Smooth muscle cell (in vitro differentiated cells): ENCODE data around the gene DNAI2. TPM values are rescaled to one million over a fixed set of nuclear protein-coding genes. Genes with fewer than 3 reads are reported as not detected.

ENCODE experiments used
- DNase-seq: peaks from one replicate; lab custom pipeline; 2025; ENCODE audit not compliant: unreplicated experiment; lab: John Stamatoyannopoulos, UW
- H2AFZ ChIP-seq: fragments of 200-600 bp; sonication (generic); 2 replicates; pipeline ENCODE4 v1.6.0; 2016; ENCODE audit warnings: antibody characterized with exemption, low read depth, mild to moderate bottlenecking
- H3F3A ChIP-seq: fragments of 200-600 bp; sonication (generic); 2 replicates; pipeline ENCODE4 v1.6.0; 2017; ENCODE audit warnings: antibody characterized with exemption, low read depth
- H3K27ac ChIP-seq: fragments of 200-600 bp; sonication (generic); 2 replicates; pipeline ENCODE4 v1.5.1; 2016; ENCODE audit warnings: low read depth, mild to moderate bottlenecking
- H3K27me3 ChIP-seq: fragments of 200-600 bp; sonication (generic); 2 replicates; pipeline ENCODE4 v1.6.1; 2016; ENCODE audit warnings: low read depth, mild to moderate bottlenecking
- H3K36me3 ChIP-seq: fragments of 200-600 bp; sonication (generic); 2 replicates; pipeline ENCODE4 v1.5.1; 2016; ENCODE audit warnings: low read depth
- H3K4me1 ChIP-seq: fragments of 200-600 bp; sonication (generic); 2 replicates; pipeline ENCODE4 v1.5.1; 2016; ENCODE audit warnings: low read depth
- H3K4me2 ChIP-seq: fragments of 200-600 bp; sonication (generic); 2 replicates; pipeline ENCODE4 v1.6.0; 2016; ENCODE audit warnings: mild to moderate bottlenecking
- H3K4me3 ChIP-seq: fragments of 200-600 bp; sonication (generic); 2 replicates; pipeline ENCODE4 v1.5.1; 2016; ENCODE audit warnings: mild to moderate bottlenecking
- H3K79me2 ChIP-seq: fragments of 200-600 bp; sonication (generic); 2 replicates; pipeline ENCODE4 v1.6.0; 2016; ENCODE audit warnings: low read depth, mild to moderate bottlenecking
- H3K9ac ChIP-seq: fragments of 200-600 bp; sonication (generic); 2 replicates; pipeline ENCODE4 v1.6.0; 2016; ENCODE audit warnings: low read depth
- H3K9me3 ChIP-seq: fragments of 200-600 bp; sonication (generic); replicated peaks from 2 replicates; pipeline ENCODE4 v1.5.1; 2016; ENCODE audit warnings: low read depth
- H4K20me1 ChIP-seq: fragments of 200-600 bp; sonication (generic); 2 replicates; pipeline ENCODE4 v1.6.0; 2016; ENCODE audit warnings: low read depth
- WGBS: methylation state at CpG from one replicate; pipeline ENCODE4 v1.1.7; 2016; ENCODE audit warnings: low lambda C conversion rate; 5-methylcytosine and 5-hydroxymethylcytosine counted together
- polyA plus RNA-seq: library from polyadenylated mRNA; unstranded; fragments of >200 nt; fragmentation: Nextera tagmentation; extraction: Ambion mirVana; gene quantifications from 2 replicates; pipeline ENCODE4 v1.2.1, GENCODE V29; 2016
- total RNA-seq: library from RNA; depleted of rRNA; stranded (reverse); fragments of >200 nt; gene quantifications from 2 replicates; pipeline ENCODE4 v1.2.3, GENCODE V29; 2014
- TF ChIP-seq, protein P1 (sequence below): fragments of 200-600 bp; sonication (generic); IDR thresholded peaks from 2 replicates; pipeline ENCODE4 v1.5.1; 2017; ENCODE audit warnings: borderline replicate concordance, mild to moderate bottlenecking, antibody characterized with exemption; ENCODE audit not compliant: insufficient read depth, poor library complexity, severe bottlenecking

The DNAI2 gene
- total and polyA plus RNA-seq, 2 experiments from 2014 or later: not detected

DNA sequence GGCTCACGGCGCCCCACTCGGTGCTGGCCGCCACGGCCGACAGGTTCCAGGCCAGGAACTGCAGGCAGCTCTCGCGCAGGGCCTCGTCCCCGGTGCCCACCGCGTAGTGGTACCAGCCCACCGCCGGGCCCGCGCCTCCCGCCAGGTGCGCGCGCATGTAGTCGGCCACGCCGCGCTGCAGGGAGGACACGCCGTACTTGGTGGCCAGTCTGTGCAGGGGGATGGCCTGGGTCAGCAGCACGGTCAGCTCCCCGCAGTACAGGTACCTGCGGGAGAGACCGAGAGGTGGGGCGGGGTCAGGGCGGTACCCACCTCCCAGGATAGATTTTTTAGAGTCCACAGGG, 83.4 kb downstream of the DNAI2 start:
- no peak for DNase-seq
- no peak overlapping the region for H3K9ac ChIP-seq
- no peaks in the 10 kb centered on the region for H4K20me1 ChIP-seq
- no peak overlapping the region for H3K4me2 ChIP-seq
- TF ChIP-seq, protein P1, sequence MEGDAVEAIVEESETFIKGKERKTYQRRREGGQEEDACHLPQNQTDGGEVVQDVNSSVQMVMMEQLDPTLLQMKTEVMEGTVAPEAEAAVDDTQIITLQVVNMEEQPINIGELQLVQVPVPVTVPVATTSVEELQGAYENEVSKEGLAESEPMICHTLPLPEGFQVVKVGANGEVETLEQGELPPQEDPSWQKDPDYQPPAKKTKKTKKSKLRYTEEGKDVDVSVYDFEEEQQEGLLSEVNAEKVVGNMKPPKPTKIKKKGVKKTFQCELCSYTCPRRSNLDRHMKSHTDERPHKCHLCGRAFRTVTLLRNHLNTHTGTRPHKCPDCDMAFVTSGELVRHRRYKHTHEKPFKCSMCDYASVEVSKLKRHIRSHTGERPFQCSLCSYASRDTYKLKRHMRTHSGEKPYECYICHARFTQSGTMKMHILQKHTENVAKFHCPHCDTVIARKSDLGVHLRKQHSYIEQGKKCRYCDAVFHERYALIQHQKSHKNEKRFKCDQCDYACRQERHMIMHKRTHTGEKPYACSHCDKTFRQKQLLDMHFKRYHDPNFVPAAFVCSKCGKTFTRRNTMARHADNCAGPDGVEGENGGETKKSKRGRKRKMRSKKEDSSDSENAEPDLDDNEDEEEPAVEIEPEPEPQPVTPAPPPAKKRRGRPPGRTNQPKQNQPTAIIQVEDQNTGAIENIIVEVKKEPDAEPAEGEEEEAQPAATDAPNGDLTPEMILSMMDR: no peak
- no peak overlapping the region for H3K4me3 ChIP-seq
- no peaks in the 10 kb centered on the region for H3K36me3 ChIP-seq
- H3K27ac ChIP-seq: no peak overlapping the region
- H3K4me1 ChIP-seq: peaks cover 8% of the 10 kb centered on the region
- H3F3A ChIP-seq: no peaks in the 10 kb centered on the region
- peaks cover 87% of the 10 kb centered on the region for H3K27me3 ChIP-seq
- H2AFZ ChIP-seq: no peak overlapping the region
- H3K9me3 ChIP-seq: no peaks in the 10 kb centered on the region
- WGBS: 42% methylated on average over 29 of the region's 32 CpGs
- H3K79me2 ChIP-seq: no peaks in the 10 kb centered on the region

DNA sequence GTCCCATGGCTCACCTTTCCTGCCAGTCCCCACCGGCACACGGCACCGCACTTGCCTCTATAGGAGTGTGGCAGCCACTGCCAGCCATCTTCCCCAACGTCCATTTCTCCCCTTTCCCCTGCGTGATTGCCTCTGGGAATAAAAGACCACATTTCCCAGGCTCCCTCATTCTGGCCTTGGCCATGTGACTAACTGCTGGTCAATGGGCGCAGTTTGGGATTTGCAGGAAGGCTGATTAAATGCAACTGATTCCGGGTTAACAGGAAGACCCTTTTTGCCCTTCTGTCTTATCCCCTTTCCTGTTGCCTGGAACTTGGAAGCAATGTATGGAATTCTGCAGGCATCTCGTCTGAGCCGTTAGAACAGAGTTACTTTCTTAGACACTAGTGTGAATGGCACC, 84.7 kb downstream of the DNAI2 start:
- Histone ChIP-seq H3K4me1 (peaks cover 14% of the 10 kb centered on the region), H3K9ac (no peak overlapping the region), H2AFZ (no peak overlapping the region), H3K79me2 (no peaks in the 10 kb centered on the region), H3K27ac (no peak overlapping the region), H3F3A (no peaks in the 10 kb centered on the region), H3K4me3 (no peak overlapping the region), H3K9me3 (no peaks in the 10 kb centered on the region), H3K4me2 (no peak overlapping the region), H3K36me3 (no peaks in the 10 kb centered on the region), H4K20me1 (no peaks in the 10 kb centered on the region), H3K27me3 (peaks cover 87% of the 10 kb centered on the region)
- TF ChIP-seq, protein P1: no peak
- no peak for DNase-seq
- 79% methylated on average over 9 of the region's 9 CpGs for WGBS

DNA sequence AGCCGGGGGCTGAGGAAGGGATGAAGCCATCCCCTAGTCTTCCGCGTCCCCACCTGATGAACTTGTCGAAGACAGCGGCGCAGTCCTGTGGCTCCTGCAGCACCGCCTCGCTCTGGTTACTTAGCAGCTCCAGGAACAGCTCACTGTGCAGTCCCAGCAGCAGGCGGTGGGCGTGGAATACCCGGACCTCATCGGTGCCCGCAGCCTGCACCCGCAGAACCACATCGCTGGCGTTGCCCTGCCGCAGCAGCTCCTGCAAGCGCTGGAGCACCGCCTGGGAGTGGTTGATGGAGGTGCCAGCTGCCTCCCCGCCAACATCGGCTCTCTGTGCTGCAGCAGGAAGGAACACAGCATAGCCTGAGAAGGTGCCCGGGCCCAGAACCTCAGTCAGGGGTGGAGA, 85.9 kb downstream of the DNAI2 start:
- Histone ChIP-seq H3K27ac (no peak overlapping the region), H3F3A (no peaks in the 10 kb centered on the region), H3K4me3 (no peak overlapping the region), H3K27me3 (peaks cover 76% of the 10 kb centered on the region), H3K9ac (no peak overlapping the region), H3K4me2 (no peak overlapping the region), H4K20me1 (no peaks in the 10 kb centered on the region), H3K4me1 (peaks cover 14% of the 10 kb centered on the region), H3K9me3 (no peaks in the 10 kb centered on the region), H3K36me3 (no peaks in the 10 kb centered on the region), H3K79me2 (no peaks in the 10 kb centered on the region), H2AFZ (no peak overlapping the region)
- DNase-seq: no peak
- 96% methylated on average over 22 of the region's 22 CpGs for WGBS
- TF ChIP-seq, protein P1: no peak

DNA sequence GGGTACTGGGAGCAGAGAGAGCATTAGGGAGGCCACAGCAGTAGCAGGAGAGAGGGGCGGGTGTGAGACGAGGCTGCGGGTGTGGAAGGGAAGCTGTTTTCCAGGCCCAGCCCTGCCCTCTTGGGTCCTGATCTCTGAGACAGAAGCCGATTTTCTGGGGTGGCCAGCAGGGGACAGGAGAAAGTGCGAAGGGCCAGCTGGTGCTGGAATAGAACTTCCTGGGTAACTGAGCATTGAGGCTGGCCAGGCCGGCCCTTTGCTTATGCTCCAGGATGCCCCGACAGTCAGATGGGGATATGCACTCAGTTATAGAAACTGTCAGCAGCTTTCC, 86.8 kb downstream of the DNAI2 start:
- Histone ChIP-seq H3K4me2 (no peak overlapping the region), H3K4me3 (no peak overlapping the region), H4K20me1 (no peaks in the 10 kb centered on the region), H3K9me3 (no peaks in the 10 kb centered on the region), H2AFZ (no peak overlapping the region), H3K27me3 (peaks cover 66% of the 10 kb centered on the region), H3F3A (no peaks in the 10 kb centered on the region), H3K36me3 (no peaks in the 10 kb centered on the region), H3K27ac (no peak overlapping the region), H3K4me1 (peaks cover 14% of the 10 kb centered on the region), H3K9ac (no peak overlapping the region), H3K79me2 (no peaks in the 10 kb centered on the region)
- WGBS: 70% methylated on average over 7 of the region's 7 CpGs
- DNase-seq: no peak
- TF ChIP-seq, protein P1: no peak
